B cell (primary cell): ENCODE data around the gene DCTN3. TPM values are rescaled to one million over a fixed set of nuclear protein-coding genes. Genes with fewer than 3 reads are reported as not detected.

Experiments
- ATAC-seq: fragments of 200-7000 bp; cut with Tn5 transposase; one replicate; pipeline ENCODE4 v1.10.0; 2021; ENCODE audit warnings: low read depth, mild to moderate bottlenecking, moderate number of reproducible peaks, moderate library complexity
- CTCF ChIA-PET: fragments of 350-600 bp; sonication (Branson Sonifier 250); formaldehyde crosslinking; loops from one replicate; lab custom pipeline; 2021; ENCODE audit warnings: antibody characterized with exemption, inconsistent platforms; lab: Charles Lee
- POLR2A ChIA-PET: fragments of 350-600 bp; sonication (Branson Sonifier 250); formaldehyde crosslinking; loops from one replicate; lab custom pipeline; 2021; ENCODE audit warnings: antibody characterized with exemption; lab: Charles Lee
- DNase-seq: peaks from one replicate; pipeline ENCODE4 v3.0.0; 2013
- H2AFZ ChIP-seq: 2 replicates; pipeline ENCODE4 v1.6.1; 2012; ENCODE audit warnings: mild to moderate bottlenecking, low read depth, low read length; ENCODE audit not compliant: insufficient read depth, poor library complexity, severe bottlenecking
- H3K27ac ChIP-seq, 2 donors: 1 replicate in 1 of 2; 2 replicates in 1 of 2; pipeline ENCODE4 v1.5.1; 2012 to 2013; ENCODE audit warnings: low read length in 2 of 2, mild to moderate bottlenecking in 2 of 2, moderate library complexity in 1 of 2
- H3K27me3 ChIP-seq, 4 experiments: fragments of 200-600 bp in 1 of 4; sonication (generic) in 1 of 4; replicated peaks in 1 of 4; 1 replicate in 2 of 4; 2 replicates in 2 of 4; pipeline versions ENCODE4 v1.6.1 to v1.7.0; 2013 to 2016; ENCODE audit warnings: low read length in 3 of 4, mild to moderate bottlenecking in 2 of 4, mixed read lengths in 1 of 4, moderate library complexity in 1 of 4; ENCODE audit not compliant: insufficient read depth in 4 of 4, control insufficient read depth in 3 of 4; ENCODE audit errors: control extremely low read depth in 1 of 4
- H3K36me3 ChIP-seq, 2 experiments: replicated peaks in 1 of 2; 1 replicate in 1 of 2; 2 replicates in 1 of 2; pipeline versions ENCODE4 v1.6.1 to v1.7.1; 2013; ENCODE audit warnings: low read length in 1 of 2; ENCODE audit not compliant: insufficient read depth in 2 of 2, control insufficient read depth in 1 of 2; ENCODE audit errors: control extremely low read depth in 1 of 2, extremely low read depth in 1 of 2
- H3K4me1 ChIP-seq, 2 donors: fragments of 200-600 bp in 1 of 2; sonication (generic) in 1 of 2; 1 replicate in 1 of 2; 2 replicates in 1 of 2; pipeline versions ENCODE4 v1.5.1 to v1.6.1; 2013 to 2017; ENCODE audit warnings: low read length in 2 of 2; ENCODE audit not compliant: control insufficient read depth in 2 of 2, insufficient read depth in 2 of 2
- H3K4me2 ChIP-seq: replicated peaks from 2 replicates; pipeline ENCODE3; 2012; ENCODE audit warnings: mild to moderate bottlenecking, low read depth, low read length; ENCODE audit not compliant: poor library complexity, severe bottlenecking
- H3K4me3 ChIP-seq, 5 experiments: fragments of 200-600 bp in 1 of 5; sonication (generic) in 1 of 5; 1 replicate in 3 of 5; 2 replicates in 2 of 5; pipeline versions ENCODE4 v1.5.1 to v1.7.0; 2011 to 2016; ENCODE audit warnings: low read length in 4 of 5, mild to moderate bottlenecking in 4 of 5, low read depth in 2 of 5, control low read depth in 1 of 5, moderate library complexity in 1 of 5; ENCODE audit not compliant: insufficient read depth in 1 of 5; ENCODE audit errors: control extremely low read depth in 1 of 5, extremely low read depth in 1 of 5
- H3K79me2 ChIP-seq: fragments of 200-600 bp; sonication (generic); one replicate; pipeline ENCODE4 v1.6.0; 2016; ENCODE audit warnings: low read length; ENCODE audit not compliant: control insufficient read depth, insufficient read depth
- H3K9ac ChIP-seq: fragments of 200-600 bp; sonication (generic); 2 replicates; pipeline ENCODE4 v1.6.1; 2017; ENCODE audit warnings: mild to moderate bottlenecking, low read length, moderate library complexity
- H3K9me3 ChIP-seq, 3 donors: one replicate each; pipeline versions ENCODE4 v1.6.1 to v1.7.1; 2013; ENCODE audit warnings: low read length in 2 of 3; ENCODE audit not compliant: control insufficient read depth in 2 of 3, insufficient read depth in 1 of 3; ENCODE audit errors: control extremely low read depth in 1 of 3
- H4K20me1 ChIP-seq: 2 replicates; pipeline ENCODE4 v1.6.0; 2012; ENCODE audit warnings: mild to moderate bottlenecking, low read length; ENCODE audit not compliant: insufficient read depth, control insufficient read depth, poor library complexity, severe bottlenecking
- H3K27ac Mint-ChIP-seq: one replicate; pipeline ENCODE4 v1.8.0; 2021; ENCODE audit warnings: mixed read lengths
- H3K27me3 Mint-ChIP-seq: one replicate; pipeline ENCODE4 v1.8.0; 2021; ENCODE audit warnings: mixed read lengths
- H3K4me1 Mint-ChIP-seq: one replicate; pipeline ENCODE4 v1.8.0; 2021; ENCODE audit warnings: mixed read lengths
- H3K4me3 Mint-ChIP-seq: one replicate; pipeline ENCODE4 v1.8.0; 2021; ENCODE audit warnings: mixed read lengths
- H3K9me3 Mint-ChIP-seq: one replicate; pipeline ENCODE4 v1.8.0; 2022; ENCODE audit warnings: mixed read lengths; ENCODE audit not compliant: insufficient read depth
- CTCF ChIP-seq: fragments of 200-600 bp; IDR thresholded peaks from one replicate; pipeline ENCODE4 v1.8.0; 2022; ENCODE audit warnings: antibody characterized with exemption, mild to moderate bottlenecking
- EZH2 ChIP-seq: IDR thresholded peaks from 2 replicates; pipeline ENCODE4 v1.6.1; 2012; ENCODE audit warnings: borderline replicate concordance, low read depth, mild to moderate bottlenecking, moderate library complexity, low read length; ENCODE audit not compliant: insufficient read depth, poor library complexity, severe bottlenecking
- WGBS: methylation state at CpG from one replicate; pipeline ENCODE4 v1.1.5; 2013; ENCODE audit warnings: missing lambda C conversion rate; ENCODE audit not compliant: insufficient coverage; 5-methylcytosine and 5-hydroxymethylcytosine counted together
- intact Hi-C: fragments of 100-400 bp; cut with micrococcal nuclease; formaldehyde crosslinking; loops from one replicate; pipeline ENCODE4 v1.10.0; 2022
- polyA plus RNA-seq: library from polyadenylated mRNA; depleted of rRNA; stranded (reverse); fragments of >200 nt; gene quantifications from 2 replicates; pipeline ENCODE4 v1.2.3, GENCODE V29; 2012
- total RNA-seq, 2 donors: library from RNA; stranded (reverse); fragments of 120-200 nt in 1 of 2; gene quantifications; 1 replicate in 1 of 2; 2 replicates in 1 of 2; pipeline versions ENCODE4 v1.2.3 to v1.2.4, GENCODE V29; 2013 to 2022

Gene DCTN3
- total and polyA plus RNA-seq, 2 donors (not counting 1 experiment from before 2014, with no cell fraction given), result 48.2 to 75.0 TPM

- H3K79me2 ChIP-seq, result no peaks in the 10 kb centered on the region
- Mint-ChIP-seq H3K27ac (no peak overlapping the region), H3K4me3 (no peak overlapping the region), H3K9me3 (peaks cover 2% of the 10 kb centered on the region), H3K27me3 (peaks cover 52% of the 10 kb centered on the region), H3K4me1 (no peaks in the 10 kb centered on the region)
- TF ChIP-seq CTCF, result no peak
- TF ChIP-seq EZH2, result no peak
- DNase-seq, result no peak
- H2AFZ ChIP-seq, result no peak overlapping the region
- 73% methylated on average over 3 of the region's 7 CpGs for WGBS
- no peaks in the 10 kb centered on the region for H3K9me3 ChIP-seq
- no peak overlapping the region for H3K27ac ChIP-seq
- ChIA-PET CTCF (no interaction called here), POLR2A (no interaction called here)
- intact Hi-C loops, result no loop called here
- no peaks in the 10 kb centered on the region for H3K4me1 ChIP-seq
- ATAC-seq, result no peak
- H3K27me3 ChIP-seq, result peaks cover 0 to 20% (median 0%) of the 10 kb centered on the region in 4 experiments
- H3K36me3 ChIP-seq, result no peaks in the 10 kb centered on the region
- no peak overlapping the region for H3K4me2 ChIP-seq
- no peak overlapping the region for H3K9ac ChIP-seq
- H3K4me3 ChIP-seq, result no peak overlapping the region
- H4K20me1 ChIP-seq, result no peaks in the 10 kb centered on the region
Measured at GRCh38 chr9:34568133-34568532, 52.2 kb downstream of the DCTN3 start.

- H3K27ac Mint-ChIP-seq, result no peak overlapping the region
Measured at GRCh38 chr9:34566972-34567371, 53.3 kb downstream of the DCTN3 start.

More at GRCh38 chr9:34566972-34567371, 53.3 kb downstream of the DCTN3 start:
- CTCF ChIA-PET, result no interaction called here
- POLR2A ChIA-PET, result no interaction called here
- Histone ChIP-seq H2AFZ (no peak overlapping the region), H3K27ac (no peak overlapping the region), H3K9ac (no peak overlapping the region), H3K79me2 (no peaks in the 10 kb centered on the region), H3K9me3 (peaks cover 0 to 8% (median 5%) of the 10 kb centered on the region in 3 donors), H3K4me1 (no peaks in the 10 kb centered on the region), H3K27me3 (peaks cover 0 to 22% (median 0%) of the 10 kb centered on the region in 4 experiments), H3K4me2 (no peak overlapping the region), H3K4me3 (no peak overlapping the region), H4K20me1 (no peaks in the 10 kb centered on the region), H3K36me3 (no peaks in the 10 kb centered on the region)
- H3K4me3 Mint-ChIP-seq, result no peak overlapping the region
- intact Hi-C loops, result no loop called here
- peaks cover 6% of the 10 kb centered on the region for H3K9me3 Mint-ChIP-seq
- DNase-seq (no peak), ATAC-seq (no peak)
- whole genome bisulfite sequencing, result 85% methylated on average over 5 of the region's 6 CpGs
- no peaks in the 10 kb centered on the region for H3K4me1 Mint-ChIP-seq
- peaks cover 61% of the 10 kb centered on the region for H3K27me3 Mint-ChIP-seq
- no peak for TF ChIP-seq EZH2
- TF ChIP-seq CTCF, result no peak
